ENCODE results near the gene CYP26A1.

CYP26A1 gene

GRCh38 chr10:93065675-93066543 is 7.8 kb upstream of the CYP26A1 start:
- no peak for DNase-seq

DNA sequence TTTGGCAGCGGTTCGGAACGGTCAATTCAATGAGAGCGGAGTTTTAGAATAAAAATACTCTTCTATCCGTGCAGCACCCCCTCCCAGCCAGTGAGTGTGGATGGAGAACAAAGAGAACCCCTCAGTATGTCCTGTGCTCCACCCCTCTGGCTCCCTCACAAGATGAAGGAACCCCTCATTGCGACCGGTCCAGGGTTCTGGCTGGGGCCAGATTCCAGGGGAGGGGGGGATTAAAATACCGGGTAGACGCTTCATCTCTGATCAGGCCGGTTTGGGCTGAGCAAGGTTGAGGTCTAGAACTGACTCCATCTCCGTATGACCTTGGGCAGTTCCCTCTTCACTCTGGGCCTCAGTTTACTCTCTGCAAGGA is 7.2 kb upstream of the CYP26A1 start:
- DNase-seq = no peak

DNA sequence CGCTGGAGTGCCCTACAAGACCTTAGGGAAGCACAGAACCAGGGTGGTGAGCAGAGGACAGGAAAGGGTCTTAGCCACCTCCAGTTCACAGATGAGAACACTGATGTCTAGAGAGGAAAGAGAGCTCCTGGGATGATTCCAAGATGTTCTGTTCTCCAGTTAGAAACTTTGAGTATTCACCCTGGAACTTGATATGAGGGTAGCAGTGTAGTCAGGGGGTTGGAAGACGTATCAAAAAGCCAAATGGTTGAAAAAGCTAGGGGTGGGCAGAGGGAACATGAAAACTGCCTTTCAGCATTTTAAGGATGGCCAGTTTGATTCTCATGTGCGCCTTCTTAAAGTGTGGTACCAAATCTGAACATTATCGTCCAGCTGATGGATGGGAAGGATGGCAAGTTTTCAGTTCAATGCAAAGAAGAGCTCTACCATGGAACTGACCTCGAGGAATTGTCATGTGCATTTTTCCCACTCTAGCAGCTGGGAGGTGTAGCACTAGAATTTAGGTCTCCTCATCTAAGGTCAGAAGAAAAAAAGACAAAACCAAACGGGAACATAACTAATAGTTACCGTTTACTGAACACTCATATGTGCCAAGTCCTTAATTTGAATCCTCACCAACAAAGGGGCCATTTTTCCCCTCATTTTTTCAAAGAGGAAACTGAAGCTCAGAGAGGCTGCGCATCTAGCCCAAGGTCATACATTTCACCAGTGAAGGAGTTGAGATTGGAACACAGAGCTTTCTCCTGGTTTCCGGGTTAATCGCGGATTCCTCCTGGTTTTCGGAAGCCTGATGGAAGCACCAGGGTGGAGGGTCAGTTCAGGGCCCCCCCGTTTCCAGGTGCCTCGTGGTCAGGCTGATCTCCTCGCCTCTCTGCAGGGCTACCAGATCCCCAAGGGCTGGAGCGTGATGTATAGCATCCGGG is 6.0 kb upstream of the CYP26A1 start:
- DNase-seq = no peak

DNA sequence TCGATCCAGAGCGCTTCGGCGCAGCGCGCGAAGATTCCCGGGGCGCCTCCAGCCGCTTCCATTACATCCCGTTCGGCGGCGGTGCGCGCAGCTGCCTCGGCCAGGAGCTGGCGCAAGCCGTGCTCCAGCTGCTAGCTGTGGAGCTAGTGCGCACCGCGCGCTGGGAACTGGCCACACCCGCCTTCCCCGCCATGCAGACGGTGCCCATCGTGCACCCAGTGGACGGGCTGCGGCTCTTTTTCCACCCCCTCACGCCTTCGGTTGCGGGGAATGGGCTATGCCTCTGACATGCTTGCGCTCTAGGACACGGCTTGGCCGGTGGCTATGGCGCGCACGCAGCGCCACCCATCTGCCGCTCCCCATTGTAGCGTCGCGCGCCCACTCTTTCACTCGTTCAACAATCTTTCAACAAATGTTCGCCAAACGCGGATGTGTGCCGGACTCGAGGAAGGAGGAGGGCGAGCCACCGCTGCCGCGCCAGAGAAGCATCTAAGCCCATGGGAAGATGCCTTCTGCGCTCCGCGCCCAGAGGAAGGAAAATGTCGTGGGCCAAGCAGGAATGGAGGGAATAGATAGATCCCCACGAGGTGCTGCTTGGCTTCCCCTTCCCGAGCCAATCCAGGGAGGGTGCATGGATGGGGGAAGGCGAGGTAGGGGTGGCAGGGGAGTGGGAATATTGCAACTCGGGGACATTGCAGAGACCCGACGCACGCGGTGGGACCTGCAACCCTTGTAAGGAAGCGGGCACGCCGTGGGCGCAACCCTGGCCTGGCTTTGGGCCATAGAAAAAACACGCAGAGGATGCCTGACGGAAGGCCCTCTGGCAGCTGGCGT is 5.1 kb upstream of the CYP26A1 start:
- peak in 1 of 2 experiments; percentile 13 for DNase-seq

DNA sequence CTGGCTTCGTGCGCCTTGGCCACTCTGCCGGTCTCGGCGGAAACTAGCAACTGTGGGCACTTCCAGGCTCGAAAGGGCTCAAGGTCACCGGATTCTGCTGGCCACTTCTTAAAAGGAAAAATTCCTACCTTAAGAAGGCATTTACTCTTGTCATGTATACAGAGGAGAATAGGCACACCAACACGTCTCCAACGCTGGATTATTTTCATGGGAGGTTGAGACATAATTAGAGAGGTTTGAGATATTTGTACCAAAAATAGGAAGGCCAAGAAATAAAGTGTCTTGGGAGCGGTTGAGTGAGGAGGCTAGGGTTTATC is 4.5 kb upstream of the CYP26A1 start:
- DNase-seq = no peak

GRCh38 chr10:93070378-93071176 is 3.1 kb upstream of the CYP26A1 start:
- DNase-seq = no peak

DNA sequence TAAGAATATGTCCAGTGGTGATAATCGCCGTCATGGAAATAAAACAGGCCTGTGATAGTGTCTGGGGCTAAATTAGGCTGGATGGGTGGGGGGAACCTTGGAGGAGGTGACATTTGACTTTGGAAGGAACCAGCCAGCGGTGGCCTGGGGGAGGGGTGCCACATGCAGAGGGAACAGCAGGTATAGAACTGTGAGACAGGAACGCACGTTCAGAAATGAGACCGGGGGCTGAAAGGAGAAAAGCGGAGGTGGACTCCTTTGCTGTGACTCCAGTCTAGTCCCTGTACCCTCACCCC is 2.6 kb upstream of the CYP26A1 start:
- no peak for DNase-seq

DNA sequence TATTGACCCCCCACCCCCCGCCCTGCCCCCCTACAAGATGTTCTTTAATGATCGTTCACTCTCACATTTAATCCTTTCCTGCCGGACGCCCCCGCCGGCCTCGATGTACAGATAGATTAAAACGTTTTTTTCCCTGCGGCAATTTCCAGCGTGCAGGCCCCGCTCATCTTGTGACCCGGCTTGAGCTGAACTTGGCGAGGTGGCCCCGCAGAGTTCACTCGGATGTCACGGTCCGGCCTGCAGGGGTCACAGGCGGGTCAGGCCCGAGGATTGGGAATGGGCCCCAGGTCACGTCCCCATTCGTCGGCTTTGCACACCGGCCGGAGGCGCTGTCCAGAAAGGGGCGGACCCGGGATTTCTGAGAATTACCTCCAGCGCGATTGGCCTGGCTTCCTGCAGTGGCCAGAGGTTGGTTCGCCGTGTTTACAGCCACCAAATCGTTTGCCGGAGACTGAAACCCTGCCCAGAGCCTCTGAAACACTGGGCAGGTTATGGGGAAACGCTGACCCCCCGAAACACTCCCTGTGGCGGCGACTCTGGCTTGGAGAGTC is 1.9 kb upstream of the CYP26A1 start:
- DNase-seq = no peak

DNA sequence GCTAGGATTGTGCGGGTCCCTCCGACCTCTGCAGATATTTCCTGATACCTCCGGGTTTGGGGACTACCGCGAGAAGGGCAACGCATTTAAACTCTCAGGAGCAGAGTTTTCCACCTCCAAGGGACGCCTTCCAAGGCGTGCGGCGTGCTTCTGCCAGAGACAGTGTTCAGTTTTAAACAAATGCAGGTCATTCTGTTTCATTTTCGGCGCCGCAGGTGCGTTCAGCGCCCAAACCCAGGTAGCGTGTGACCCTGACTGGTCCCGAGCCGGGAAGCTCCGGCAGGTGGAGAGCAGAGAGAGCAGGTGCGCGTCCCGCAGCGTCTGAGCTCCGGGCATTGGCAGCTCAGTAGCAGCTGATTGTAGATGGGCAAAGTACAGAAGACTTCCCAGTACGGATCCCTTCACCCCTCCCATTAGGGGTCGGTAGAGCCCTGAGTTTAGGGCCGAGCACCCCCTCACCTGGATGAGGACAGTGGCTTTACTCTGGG is 1.4 kb upstream of the CYP26A1 start:
- DNase-seq = peak in 1 of 2 experiments; percentile 43

DNA sequence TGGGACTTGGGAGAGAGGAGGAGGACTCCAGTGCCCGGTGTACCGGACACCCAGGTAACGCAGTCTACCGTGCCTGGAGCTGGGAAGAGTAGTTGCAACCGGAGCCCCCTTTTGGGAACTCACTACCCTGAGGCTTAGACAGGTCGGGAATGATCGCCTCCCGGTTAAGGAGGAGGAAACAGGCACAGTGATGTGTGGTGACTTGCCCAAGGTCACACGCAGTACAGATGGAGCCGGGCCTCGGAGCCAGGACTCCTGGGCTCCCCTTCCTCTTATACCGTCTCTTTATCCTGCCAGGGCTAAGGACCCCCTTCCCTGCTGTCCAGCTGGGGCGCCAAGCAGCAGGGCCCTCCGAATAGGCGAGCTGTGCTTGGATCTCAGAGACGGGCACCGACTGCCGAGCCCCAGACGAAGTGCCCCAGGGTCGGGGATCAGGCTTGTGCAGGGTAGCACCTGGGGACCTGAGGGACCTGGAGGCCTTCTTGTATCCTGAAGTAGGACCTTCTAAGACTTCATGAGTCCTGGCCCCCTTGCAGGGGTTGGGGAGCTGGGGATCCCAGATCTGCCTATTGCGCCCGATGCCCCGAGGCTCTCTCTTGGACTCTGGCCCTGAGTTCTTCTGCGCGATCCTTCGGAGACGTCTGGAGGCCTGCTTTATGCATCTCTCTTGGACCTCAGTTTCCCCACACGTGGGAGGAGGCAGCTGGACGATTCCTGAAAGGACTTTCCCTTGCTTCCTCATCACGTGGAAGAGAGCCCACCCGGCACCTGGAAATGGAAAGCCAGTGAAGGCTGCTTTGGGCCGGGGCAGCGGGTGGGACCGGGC is 767 bp upstream of the CYP26A1 start:
- DNase-seq = no peak

- peak; percentile 56 to 68 for DNase-seq
These were observed 479 bp downstream of the CYP26A1 start for GRCh38 chr10:93074147-93074596.

GRCh38 chr10:93074597-93075368 is 1.1 kb downstream of the CYP26A1 start:
- no peak for DNase-seq

- DNase-seq = no peak
These were observed 1.9 kb downstream of the CYP26A1 start for GRCh38 chr10:93075369-93076221.

DNA sequence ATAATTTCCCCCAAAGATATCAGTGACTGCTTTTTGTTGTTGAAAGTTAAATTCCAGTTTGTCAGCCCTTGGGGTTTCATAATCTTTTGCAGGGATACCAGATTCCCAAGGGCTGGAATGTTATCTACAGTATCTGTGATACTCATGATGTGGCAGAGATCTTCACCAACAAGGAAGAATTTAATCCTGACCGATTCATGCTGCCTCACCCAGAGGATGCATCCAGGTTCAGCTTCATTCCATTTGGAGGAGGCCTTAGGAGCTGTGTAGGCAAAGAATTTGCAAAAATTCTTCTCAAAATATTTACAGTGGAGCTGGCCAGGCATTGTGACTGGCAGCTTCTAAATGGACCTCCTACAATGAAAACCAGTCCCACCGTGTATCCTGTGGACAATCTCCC is 3.2 kb downstream of the CYP26A1 start:
- no peak for DNase-seq

DNA sequence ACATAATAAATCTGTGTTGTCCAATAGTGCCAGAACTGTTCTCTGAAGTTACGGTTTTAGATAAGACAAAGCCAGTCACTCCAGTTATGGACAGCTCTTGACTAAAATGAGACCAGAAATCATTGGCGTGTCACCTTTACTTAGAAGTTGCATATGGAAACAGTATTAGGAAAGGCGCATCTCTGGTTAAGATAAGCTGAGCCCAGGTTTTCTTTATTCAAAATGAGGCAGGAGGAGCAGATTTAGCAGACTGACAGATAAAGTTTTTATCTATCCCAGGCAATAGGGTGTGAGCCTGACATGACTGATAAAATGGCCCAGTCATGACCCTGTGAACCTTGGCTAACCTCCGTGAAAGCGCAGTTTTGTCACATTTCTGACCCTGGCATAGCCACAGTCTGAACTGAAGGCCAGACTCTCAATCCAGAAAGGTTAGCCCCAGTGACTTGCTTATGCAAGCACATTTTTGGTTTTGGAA is 4.2 kb downstream of the CYP26A1 start:
- no peak for DNase-seq

DNA sequence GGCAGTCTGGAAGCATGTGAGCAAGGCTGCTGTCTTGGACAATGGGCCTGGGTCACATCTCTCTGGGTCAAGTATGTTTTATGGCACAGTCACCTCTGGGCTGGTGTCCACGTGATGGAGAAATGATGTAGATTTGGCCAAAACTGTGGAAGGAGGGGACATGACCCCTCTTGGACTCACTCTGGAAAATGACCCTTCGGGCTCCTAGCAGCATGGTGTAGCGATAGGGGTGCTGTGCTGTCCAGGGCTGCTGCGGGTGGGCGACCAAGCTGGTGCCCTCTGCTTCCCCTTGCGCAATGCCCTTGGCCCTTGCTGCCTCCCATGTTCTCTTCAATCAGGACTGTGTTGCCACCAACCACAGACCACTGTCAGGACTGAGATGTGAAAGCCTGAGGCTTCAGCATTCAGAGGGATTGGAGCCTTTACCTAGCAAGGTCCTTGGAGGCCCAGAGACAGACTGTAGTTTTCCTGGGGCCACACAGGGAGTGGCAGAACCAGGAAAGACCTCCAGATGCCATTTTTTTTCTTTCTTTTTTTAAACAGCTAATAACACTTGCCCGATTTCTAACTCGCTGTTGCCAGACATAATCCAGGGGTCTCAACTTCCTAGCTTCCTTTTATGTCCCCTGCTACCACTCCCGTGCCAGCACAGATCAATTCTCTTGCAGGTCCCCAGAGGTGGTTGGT is 6.1 kb downstream of the CYP26A1 start:
- DNase-seq = no peak

DNA sequence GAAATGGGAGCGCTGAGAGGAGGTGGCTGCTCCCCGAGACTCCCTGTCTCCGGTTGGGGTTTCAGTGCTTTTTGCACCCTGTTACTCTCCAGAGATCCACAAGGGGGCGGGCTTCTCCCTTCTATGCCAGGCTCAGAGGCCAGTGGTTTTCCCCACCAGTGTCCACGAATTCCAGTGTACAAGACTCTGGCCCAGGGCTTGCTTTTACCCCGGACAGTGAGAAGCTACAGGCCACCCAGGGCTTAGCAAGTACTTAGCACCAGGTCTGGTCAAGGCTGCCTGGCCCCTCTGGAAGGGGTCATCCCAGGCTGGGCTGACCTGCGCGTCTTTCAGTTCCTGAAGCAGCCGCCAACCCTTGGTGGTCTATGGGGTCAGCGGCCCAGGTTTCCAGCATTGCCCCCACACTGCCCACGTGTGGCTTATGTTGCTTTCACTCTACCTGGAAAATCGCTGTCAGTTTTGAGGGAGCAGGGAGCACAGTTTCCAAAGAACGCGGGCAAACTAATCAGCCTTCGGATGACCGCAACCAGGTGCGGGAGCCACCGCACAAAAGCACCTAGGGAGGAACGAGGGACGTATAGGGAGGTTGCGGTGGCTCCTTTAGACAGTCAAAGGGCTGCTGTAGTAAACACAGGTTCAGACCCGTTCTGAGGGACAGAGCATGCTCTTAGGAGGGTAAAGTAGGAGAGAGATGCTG is 6.8 kb downstream of the CYP26A1 start:
- DNase-seq = peak; percentile 72 to 74

DNA sequence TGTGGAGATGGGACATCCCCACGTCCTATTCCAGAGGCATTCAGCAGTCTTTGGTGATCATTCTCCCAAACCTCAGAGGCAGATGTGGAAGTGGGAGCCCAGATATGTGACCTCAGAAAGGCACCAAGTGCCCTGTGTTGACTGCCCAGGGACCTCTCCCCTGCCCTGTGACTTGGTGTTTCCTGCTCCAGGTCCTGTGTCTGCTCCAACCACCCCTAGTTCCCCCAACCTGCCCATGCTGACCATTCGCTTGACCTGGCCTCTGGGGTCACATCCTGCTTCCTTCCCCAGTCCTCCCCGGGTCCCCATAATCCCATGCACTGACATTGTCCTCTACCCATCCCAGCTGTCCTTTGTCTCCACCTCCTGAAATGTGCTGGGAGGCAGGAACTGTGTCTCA is 7.6 kb downstream of the CYP26A1 start:
- DNase-seq = no peak
